ENCODE data around the gene SRPK1.

Gene SRPK1

DNA sequence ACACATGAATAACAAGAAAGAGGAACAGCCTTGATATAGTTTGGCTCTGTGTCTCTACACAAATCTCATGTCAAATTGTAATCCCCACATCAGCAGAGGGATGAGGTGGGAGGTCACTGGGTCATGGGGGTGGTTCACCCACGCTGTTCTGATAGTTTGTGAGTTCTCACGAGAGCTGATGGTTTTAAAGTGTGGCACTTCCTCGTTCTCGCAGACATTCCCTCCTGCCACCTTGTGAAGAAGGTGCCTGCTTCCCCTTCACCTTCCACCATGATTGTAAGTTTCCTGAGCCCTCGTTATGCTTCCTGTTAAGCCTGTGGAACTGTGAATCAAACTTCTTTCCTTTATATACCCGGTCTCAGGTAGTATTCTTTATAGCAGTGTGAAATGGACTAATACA lies 13.1 kb downstream of the SRPK1 start:
- no peak for DNase-seq (ENCODE audit: extremely low read depth, low read depth)
- TF ChIP-seq, protein P1, sequence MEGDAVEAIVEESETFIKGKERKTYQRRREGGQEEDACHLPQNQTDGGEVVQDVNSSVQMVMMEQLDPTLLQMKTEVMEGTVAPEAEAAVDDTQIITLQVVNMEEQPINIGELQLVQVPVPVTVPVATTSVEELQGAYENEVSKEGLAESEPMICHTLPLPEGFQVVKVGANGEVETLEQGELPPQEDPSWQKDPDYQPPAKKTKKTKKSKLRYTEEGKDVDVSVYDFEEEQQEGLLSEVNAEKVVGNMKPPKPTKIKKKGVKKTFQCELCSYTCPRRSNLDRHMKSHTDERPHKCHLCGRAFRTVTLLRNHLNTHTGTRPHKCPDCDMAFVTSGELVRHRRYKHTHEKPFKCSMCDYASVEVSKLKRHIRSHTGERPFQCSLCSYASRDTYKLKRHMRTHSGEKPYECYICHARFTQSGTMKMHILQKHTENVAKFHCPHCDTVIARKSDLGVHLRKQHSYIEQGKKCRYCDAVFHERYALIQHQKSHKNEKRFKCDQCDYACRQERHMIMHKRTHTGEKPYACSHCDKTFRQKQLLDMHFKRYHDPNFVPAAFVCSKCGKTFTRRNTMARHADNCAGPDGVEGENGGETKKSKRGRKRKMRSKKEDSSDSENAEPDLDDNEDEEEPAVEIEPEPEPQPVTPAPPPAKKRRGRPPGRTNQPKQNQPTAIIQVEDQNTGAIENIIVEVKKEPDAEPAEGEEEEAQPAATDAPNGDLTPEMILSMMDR (IDR thresholded peaks at IDR 0.05; ENCODE audit: low read depth, low read length, missing control alignments): no peak
- H3K4me3 ChIP-seq (replicated peaks; ENCODE audit: low read depth, low read length): no peak overlapping the region

DNA sequence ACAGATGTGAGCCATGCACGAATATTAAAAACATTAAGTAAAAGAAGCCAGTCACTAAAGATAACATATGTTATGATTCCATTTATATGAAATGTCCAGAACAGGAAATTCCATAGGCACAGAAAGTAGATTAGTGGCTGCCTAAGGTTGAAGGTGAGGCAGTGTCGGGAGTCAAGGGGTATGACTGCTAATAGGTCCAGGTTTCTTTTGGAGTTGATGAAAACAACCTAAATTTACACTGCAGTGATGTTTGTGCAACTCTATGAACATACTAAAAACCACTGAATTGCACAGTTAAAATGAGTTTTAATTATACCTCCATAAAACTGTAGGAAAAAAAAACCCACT lies 14.4 kb downstream of the SRPK1 start:
- DNase-seq (ENCODE audit: extremely low read depth, low read depth): no peak

DNA sequence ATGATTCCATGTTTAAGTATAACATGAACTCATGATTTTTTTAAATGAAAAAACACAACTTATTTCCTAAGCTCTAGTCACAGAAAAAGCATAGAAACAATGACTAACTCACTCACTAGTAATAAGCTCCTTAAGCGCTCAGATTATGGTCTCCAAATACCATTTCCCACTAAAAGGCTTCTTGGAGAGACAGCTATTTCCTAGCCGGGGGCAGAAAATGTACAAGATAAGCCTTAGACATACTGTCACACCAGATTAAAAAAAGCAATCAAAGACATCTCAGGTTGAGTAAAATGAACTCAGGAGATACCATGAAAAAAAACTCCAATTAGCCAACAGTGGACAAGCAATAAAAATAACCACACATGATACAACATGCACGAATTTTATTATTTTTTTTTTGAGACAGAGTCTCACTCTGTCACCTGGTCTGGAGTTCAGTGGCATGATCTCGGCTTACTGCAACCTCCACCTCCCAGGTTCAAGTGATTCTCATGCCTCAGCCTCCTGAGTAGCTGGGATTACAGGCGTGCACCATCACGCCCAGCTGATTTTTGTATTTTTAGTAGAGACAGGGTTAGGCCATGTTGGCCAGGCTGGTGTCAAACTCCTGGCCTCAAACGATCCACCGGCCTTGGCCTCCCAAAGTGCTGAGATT lies 14.9 kb downstream of the SRPK1 start:
- no peak for DNase-seq (ENCODE audit: extremely low read depth, low read depth)
- TF ChIP-seq, protein P1 (IDR thresholded peaks at IDR 0.05; ENCODE audit: low read depth, low read length, missing control alignments): no peak
- H3K4me3 ChIP-seq (replicated peaks; ENCODE audit: low read depth, low read length): no peak overlapping the region

More for the DNA sequence above, 14.4 kb downstream of the SRPK1 start:
- H3K4me3 ChIP-seq (replicated peaks; ENCODE audit: low read depth, low read length): no peak overlapping the region
- TF ChIP-seq, protein P1 (IDR thresholded peaks at IDR 0.05; ENCODE audit: low read depth, low read length, missing control alignments): no peak

DNA sequence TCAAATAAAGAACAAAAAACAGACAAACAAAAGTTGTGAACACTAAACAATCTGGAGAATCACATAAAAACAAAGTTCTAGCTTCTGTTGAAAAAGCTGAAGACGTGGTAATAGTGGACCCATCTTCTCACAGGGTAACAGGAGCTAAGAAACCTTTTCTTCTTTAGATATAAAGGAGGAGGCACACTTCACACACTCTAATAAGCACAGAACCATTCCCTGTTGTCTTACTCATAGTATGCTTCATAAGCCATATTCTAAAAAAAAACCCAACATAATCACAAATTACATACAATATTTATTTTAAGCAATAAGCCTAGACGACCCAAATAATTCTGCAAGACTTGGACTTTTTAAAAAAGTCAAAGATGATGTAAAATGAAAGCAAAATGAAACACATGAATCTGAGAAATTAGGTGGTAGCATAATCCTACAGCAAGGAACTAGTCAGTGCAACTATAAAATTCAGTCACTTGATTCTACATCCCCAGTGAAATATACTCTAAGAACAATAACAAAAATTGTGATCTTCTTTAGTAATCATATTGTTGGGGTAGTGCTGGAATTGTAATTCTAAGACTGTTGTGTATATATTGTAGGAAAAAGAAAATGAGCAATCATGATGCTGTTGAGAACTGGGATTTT lies 15.6 kb downstream of the SRPK1 start:
- no peak for DNase-seq (ENCODE audit: extremely low read depth, low read depth)
- TF ChIP-seq, protein P1 (IDR thresholded peaks at IDR 0.05; ENCODE audit: low read depth, low read length, missing control alignments): no peak
- H3K4me3 ChIP-seq (replicated peaks; ENCODE audit: low read depth, low read length): no peak overlapping the region

DNA sequence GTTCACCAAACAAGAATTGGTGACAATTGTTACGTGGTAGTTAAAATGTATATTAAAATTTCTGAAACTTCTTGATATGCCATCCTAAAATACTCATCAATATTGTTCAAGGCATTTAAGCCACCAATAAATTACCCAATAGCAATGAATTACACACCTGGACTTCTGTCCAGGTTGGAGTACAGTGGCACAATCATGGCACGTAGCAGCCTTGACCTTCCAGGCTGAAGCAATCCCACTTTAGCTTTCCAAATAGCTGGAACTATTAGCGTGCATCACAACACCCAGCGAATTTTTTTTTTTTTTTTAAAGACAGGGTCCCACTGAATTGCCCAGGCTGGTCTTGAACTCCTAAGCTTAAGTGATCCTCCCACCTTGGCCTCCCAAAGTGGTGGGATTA lies 17.2 kb downstream of the SRPK1 start:
- TF ChIP-seq, protein P1 (IDR thresholded peaks at IDR 0.05; ENCODE audit: low read depth, low read length, missing control alignments): no peak
- no peak for DNase-seq (ENCODE audit: extremely low read depth, low read depth)
- H3K4me3 ChIP-seq (replicated peaks; ENCODE audit: low read depth, low read length): no peak overlapping the region

DNA sequence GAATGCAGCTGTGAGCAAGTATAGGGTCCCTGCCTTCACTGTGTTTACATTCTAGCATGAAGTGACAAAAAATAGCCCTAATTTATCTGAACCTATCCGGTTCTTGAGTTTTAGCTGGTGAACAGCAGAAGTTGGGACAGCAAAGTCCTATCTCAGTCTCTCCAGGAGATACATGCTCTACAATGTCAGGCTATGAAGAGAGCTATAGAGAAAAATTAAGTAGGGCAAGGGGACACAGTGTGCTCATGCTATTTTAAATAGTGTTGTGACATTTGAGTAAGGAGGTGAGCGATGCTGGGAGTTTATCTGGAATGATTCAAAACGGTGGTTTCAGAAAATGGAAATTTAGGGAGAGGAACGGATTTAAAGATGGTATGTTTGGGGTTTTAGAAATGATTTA lies 20.4 kb downstream of the SRPK1 start:
- DNase-seq (ENCODE audit: extremely low read depth, low read depth): no peak
- TF ChIP-seq, protein P1 (IDR thresholded peaks at IDR 0.05; ENCODE audit: low read depth, low read length, missing control alignments): no peak
- no peak overlapping the region for H3K4me3 ChIP-seq (replicated peaks; ENCODE audit: low read depth, low read length)
